ENCODE results near the gene LGALS1.

GRCh38 chr22:37692627-37693285, 17.3 kb downstream of the LGALS1 start:
- TF ChIP-seq, protein P1, sequence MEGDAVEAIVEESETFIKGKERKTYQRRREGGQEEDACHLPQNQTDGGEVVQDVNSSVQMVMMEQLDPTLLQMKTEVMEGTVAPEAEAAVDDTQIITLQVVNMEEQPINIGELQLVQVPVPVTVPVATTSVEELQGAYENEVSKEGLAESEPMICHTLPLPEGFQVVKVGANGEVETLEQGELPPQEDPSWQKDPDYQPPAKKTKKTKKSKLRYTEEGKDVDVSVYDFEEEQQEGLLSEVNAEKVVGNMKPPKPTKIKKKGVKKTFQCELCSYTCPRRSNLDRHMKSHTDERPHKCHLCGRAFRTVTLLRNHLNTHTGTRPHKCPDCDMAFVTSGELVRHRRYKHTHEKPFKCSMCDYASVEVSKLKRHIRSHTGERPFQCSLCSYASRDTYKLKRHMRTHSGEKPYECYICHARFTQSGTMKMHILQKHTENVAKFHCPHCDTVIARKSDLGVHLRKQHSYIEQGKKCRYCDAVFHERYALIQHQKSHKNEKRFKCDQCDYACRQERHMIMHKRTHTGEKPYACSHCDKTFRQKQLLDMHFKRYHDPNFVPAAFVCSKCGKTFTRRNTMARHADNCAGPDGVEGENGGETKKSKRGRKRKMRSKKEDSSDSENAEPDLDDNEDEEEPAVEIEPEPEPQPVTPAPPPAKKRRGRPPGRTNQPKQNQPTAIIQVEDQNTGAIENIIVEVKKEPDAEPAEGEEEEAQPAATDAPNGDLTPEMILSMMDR (IDR thresholded peaks at IDR 0.05; ENCODE audit: poor library complexity), result no peak
- TF ChIP-seq EZH2 (IDR thresholded peaks at IDR 0.05; ENCODE audit: borderline replicate concordance) (no peak), EZH2phosphoT487 (IDR thresholded peaks at IDR 0.05; ENCODE audit: low read depth, severe bottlenecking, unreplicated experiment) (no peak)

All from hepatocyte (in vitro differentiated cells).